GM12878 (cell line): ENCODE measurements around the gene SHC1. TPM values are rescaled to one million over a fixed set of nuclear protein-coding genes. Genes with fewer than 3 reads are reported as not detected.

Source experiments
- ASH2L ChIP-seq: fragments of 300-600, 200-600 bp; sonication (generic); IDR thresholded peaks from 2 replicates; pipeline ENCODE4 v1.6.1; 2017; ENCODE audit warnings: low read depth, mild to moderate bottlenecking, borderline replicate concordance
- BMI1 ChIP-seq: fragments of 450-650 bp; IDR thresholded peaks from 2 replicates; pipeline ENCODE4 v1.6.1; 2016; ENCODE audit warnings: mild to moderate bottlenecking, moderate library complexity, borderline replicate concordance
- CBX5 ChIP-seq: sonication (generic); IDR thresholded peaks from 2 replicates; pipeline ENCODE4 v1.6.1; 2016; ENCODE audit warnings: low read depth, moderate library complexity, mild to moderate bottlenecking, inconsistent platforms
- CUX1 ChIP-seq: IDR thresholded peaks from 2 replicates; pipeline ENCODE4 v1.6.1; 2012; ENCODE audit warnings: improper control_type of control experiment, low read depth, low read length; ENCODE audit not compliant: insufficient replicate concordance
- MYC ChIP-seq: IDR thresholded peaks from 2 replicates; pipeline ENCODE4 v1.6.1; 2011; ENCODE audit warnings: mild to moderate bottlenecking, low read length, moderate library complexity, inconsistent platforms; ENCODE audit not compliant: insufficient read depth, insufficient replicate concordance, insufficient read length, severe bottlenecking
- RUNX3 ChIP-seq: IDR thresholded peaks from 2 replicates; pipeline ENCODE4 v1.6.1; 2012; ENCODE audit warnings: low read length, inconsistent platforms
- USF2 ChIP-seq: IDR thresholded peaks from 2 replicates; pipeline ENCODE4 v1.6.1; 2011; ENCODE audit warnings: low read depth, low read length, improper control_type of control experiment, borderline replicate concordance
- ZBTB40 ChIP-seq: fragments of 450-650 bp; IDR thresholded peaks from 2 replicates; pipeline ENCODE4 v1.6.1; 2016; ENCODE audit warnings: mild to moderate bottlenecking, moderate library complexity, borderline replicate concordance
- ZNF207 ChIP-seq: fragments of 450-650 bp; IDR thresholded peaks from 2 replicates; pipeline ENCODE4 v1.6.1; 2014; ENCODE audit warnings: antibody characterized with exemption, mild to moderate bottlenecking, borderline replicate concordance
- ZNF592 ChIP-seq: fragments of 450-650 bp; IDR thresholded peaks from 2 replicates; pipeline ENCODE4 v1.6.1; 2017; ENCODE audit warnings: mild to moderate bottlenecking, moderate library complexity
- ZNF622 ChIP-seq: fragments of 450-650 bp; IDR thresholded peaks from 2 replicates; pipeline ENCODE4 v1.6.1; 2017; ENCODE audit warnings: mild to moderate bottlenecking, inconsistent platforms
- polyA plus RNA-seq, 11 experiments: library from polyadenylated mRNA; depleted of rRNA in 4 of 11; unstranded in 6 of 11; stranded (reverse) in 5 of 11; fragments of >200 nt; fragmentation: Nextera tagmentation in 4 of 11; fragmentation: Illumina TruSeq in 1 of 11; extraction: Ambion mirVana in 4 of 11; extraction: Trizol in 1 of 11; gene quantifications; 1 replicate in 1 of 11; 2 replicates in 10 of 11; pipeline versions ENCODE4 v1.2.1 to v1.2.3, GENCODE V29; 2011 to 2016; ENCODE audit warnings: inconsistent platforms in 2 of 11, missing spikeins in 2 of 11, low read depth in 1 of 11
- total RNA-seq, 4 experiments: library from RNA; depleted of rRNA in 3 of 4; stranded (reverse); fragments of >200 nt in 3 of 4; fragmentation: Illumina TruSeq in 1 of 4; extraction: Trizol in 1 of 4; gene quantifications; 2 replicates each; pipeline versions ENCODE4 v1.2.1 to v1.2.3, GENCODE V29; 2013 to 2021

SHC1 gene
- total and polyA plus RNA-seq, 10 of the 15 experiments (the other 5 are each of a cell fraction or from before 2014, with no cell fraction given) = 2.6 to 49.3 (median 25.2) TPM

GRCh38 chr1:154943649-154944400, 26.7 kb downstream of the SHC1 start (continued):
- peak; percentile 50; the same call in 1 of the 2 replicates for TF ChIP-seq ZNF207
- TF ChIP-seq ZNF592 = no peak
- no peak for TF ChIP-seq ZNF622
- no peak for TF ChIP-seq CBX5
- no peak for TF ChIP-seq MYC
- no peak for TF ChIP-seq CUX1
- TF ChIP-seq ZBTB40 = no peak
- TF ChIP-seq ASH2L = no peak
- no peak for TF ChIP-seq RUNX3
- no peak for TF ChIP-seq BMI1
- TF ChIP-seq USF2 = no peak
